Bronchial smooth muscle cell (primary cell): ENCODE results near the gene ACTL9. TPM values are rescaled to one million over a fixed set of nuclear protein-coding genes. Genes with fewer than 3 reads are reported as not detected.

Experiments
- total RNA-seq: library from RNA; depleted of rRNA; stranded (reverse); fragments of >200 nt; gene quantifications from 2 replicates; pipeline ENCODE4 v1.2.1, GENCODE V29; 2014

Gene ACTL9
- total RNA-seq: not detected in 2 replicates

GRCh38 chr19:8698433-8699063 lies at the start of gene ACTL9:
ACTL9 (minus strand) TSS chr19:8698795; CDS start chr19:8698701, 94 bp downstream.

GRCh38 chr19:8721334-8721733 lies 22.7 kb upstream of the ACTL9 start, which contains the start of gene OR2Z1:
OR2Z1 (plus strand) TSS chr19:8721634; CDS start chr19:8731029, 9,395 bp downstream.

Other genes with a start within 250 kb of the ACTL9 start
- gene PRAM1, start 196.2 kb downstream of the ACTL9 start, total RNA-seq: 0.16 TPM in 1 of 2 replicates, not detected in the other
- gene ZNF414, start 184.6 kb downstream of the ACTL9 start, total RNA-seq: 2.2 and 4.7 TPM in 2 replicates
- gene MYO1F, start 121.4 kb downstream of the ACTL9 start, total RNA-seq: 0.34 and 0.47 TPM in 2 replicates
- 6.8 and 8.1 TPM in 2 replicates for gene ADAMTS10, start 88.1 kb downstream of the ACTL9 start, total RNA-seq
- not detected in 2 replicates for gene NFILZ, start 68.2 kb downstream of the ACTL9 start, total RNA-seq
- gene OR2Z1, start 22.8 kb upstream of the ACTL9 start, total RNA-seq: not detected in 2 replicates
- gene ZNF558, start 133.5 kb upstream of the ACTL9 start, total RNA-seq: 15.9 and 22.2 TPM in 2 replicates
- not detected in 2 replicates for gene MBD3L1, start 133.6 kb upstream of the ACTL9 start, total RNA-seq